ENCODE measurements around the gene CXCR5.

GRCh38 chr11:118939953-118940598, 56.4 kb downstream of the CXCR5 start:
- TF ChIP-seq, protein P1, sequence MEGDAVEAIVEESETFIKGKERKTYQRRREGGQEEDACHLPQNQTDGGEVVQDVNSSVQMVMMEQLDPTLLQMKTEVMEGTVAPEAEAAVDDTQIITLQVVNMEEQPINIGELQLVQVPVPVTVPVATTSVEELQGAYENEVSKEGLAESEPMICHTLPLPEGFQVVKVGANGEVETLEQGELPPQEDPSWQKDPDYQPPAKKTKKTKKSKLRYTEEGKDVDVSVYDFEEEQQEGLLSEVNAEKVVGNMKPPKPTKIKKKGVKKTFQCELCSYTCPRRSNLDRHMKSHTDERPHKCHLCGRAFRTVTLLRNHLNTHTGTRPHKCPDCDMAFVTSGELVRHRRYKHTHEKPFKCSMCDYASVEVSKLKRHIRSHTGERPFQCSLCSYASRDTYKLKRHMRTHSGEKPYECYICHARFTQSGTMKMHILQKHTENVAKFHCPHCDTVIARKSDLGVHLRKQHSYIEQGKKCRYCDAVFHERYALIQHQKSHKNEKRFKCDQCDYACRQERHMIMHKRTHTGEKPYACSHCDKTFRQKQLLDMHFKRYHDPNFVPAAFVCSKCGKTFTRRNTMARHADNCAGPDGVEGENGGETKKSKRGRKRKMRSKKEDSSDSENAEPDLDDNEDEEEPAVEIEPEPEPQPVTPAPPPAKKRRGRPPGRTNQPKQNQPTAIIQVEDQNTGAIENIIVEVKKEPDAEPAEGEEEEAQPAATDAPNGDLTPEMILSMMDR (IDR thresholded peaks at IDR 0.05), result no peak
- no peak for TF ChIP-seq POLR2A (IDR thresholded peaks at IDR 0.05)
- no peak for TF ChIP-seq POLR2AphosphoS5 (IDR thresholded peaks at IDR 0.05)
